HUES64 (cell line): Measurements from ENCODE around the gene TMEM101. TPM values are rescaled to one million over a fixed set of nuclear protein-coding genes. Genes with fewer than 3 reads are reported as not detected.
"Not testable (repeated sequence)": the region's sequence is repeated elsewhere in the genome, so short reads cannot be mapped to it uniquely, and the experiment has no call there.

Experiments
- H3K27ac ChIP-seq: 2 replicates; pipeline ENCODE4 v1.7.0; 2013; ENCODE audit warnings: low read depth, low read length, inconsistent platforms
- H3K27me3 ChIP-seq: 2 replicates; pipeline ENCODE4 v1.6.1; 2013; ENCODE audit warnings: mild to moderate bottlenecking, low read length; ENCODE audit not compliant: insufficient read depth
- H3K36me3 ChIP-seq: 2 replicates; pipeline ENCODE4 v1.6.1; 2013; ENCODE audit warnings: mild to moderate bottlenecking, low read length; ENCODE audit not compliant: insufficient read depth
- H3K4me1 ChIP-seq: 2 replicates; pipeline ENCODE4 v1.6.1; 2013; ENCODE audit warnings: mild to moderate bottlenecking, low read length, moderate library complexity; ENCODE audit not compliant: insufficient read depth
- H3K4me3 ChIP-seq: 2 replicates; pipeline ENCODE4 v1.5.1; 2013; ENCODE audit warnings: mild to moderate bottlenecking, low read length, moderate library complexity
- H3K9ac ChIP-seq: 2 replicates; pipeline ENCODE4 v1.6.1; 2013; ENCODE audit warnings: mild to moderate bottlenecking, low read depth, low read length
- H3K9me3 ChIP-seq: 2 replicates; pipeline ENCODE4 v1.6.1; 2013; ENCODE audit warnings: low read depth, low read length; ENCODE audit not compliant: insufficient read depth
- WGBS: fragments of 150-250, 120-280 bp; methylation state at CpG from one replicate; pipeline ENCODE4 v1.1.7; 2013; ENCODE audit warnings: missing lambda C conversion rate; 5-methylcytosine and 5-hydroxymethylcytosine counted together
- polyA plus RNA-seq, 2 experiments: library from polyadenylated mRNA; stranded (reverse); fragments of 50-300 nt; gene quantifications; one replicate each; pipeline ENCODE4 v1.2.3, GENCODE V29; 2013

TMEM101 gene
- polyA plus RNA-seq (2013, experiment 1 of 2), result 12.0 TPM
- polyA plus RNA-seq (2013, experiment 2 of 2), result 18.2 TPM

DNA sequence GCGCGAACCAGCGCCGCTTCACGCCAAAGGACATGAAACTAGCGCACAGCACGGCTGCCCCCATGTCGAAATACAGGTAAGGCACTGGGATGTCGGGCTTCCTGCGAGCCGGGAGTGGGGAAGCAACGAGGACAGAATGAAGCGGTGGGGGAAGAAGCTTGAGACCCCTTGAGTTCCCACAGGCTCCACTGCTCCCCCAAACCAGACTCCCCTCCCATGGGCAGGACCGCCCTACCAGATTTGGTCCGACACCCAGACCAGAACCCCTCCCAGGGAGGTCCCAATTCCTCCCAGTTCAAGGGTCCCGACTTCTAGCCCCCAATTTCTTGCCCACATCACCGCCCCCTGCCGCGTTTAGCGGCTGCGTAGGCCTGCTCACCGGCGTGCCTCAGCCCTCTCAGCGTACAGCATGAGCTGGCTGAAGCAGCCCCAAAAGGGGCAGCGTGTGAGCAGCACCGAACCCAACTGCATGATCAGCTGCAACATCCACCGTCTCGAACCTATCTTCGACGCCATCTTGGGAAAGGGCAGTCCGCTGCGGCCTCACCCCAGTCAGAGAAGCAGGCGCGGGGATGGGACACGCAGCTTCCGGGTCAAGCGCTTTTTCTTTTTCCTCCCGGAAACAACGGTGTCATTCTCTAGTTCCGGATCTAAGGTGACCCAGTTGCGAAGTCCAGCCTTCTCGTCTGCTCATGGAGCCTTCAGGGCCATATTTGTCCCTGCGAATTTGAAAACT lies at the start of gene TMEM101:
TMEM101 (minus strand) TSS at position 527 of the 736 bp plus-strand sequence; CDS start at position 516, 11 bp downstream.
- Histone ChIP-seq H3K27me3 (no peaks in the 10 kb centered on the region), H3K4me3 (peak within 1 kb of the TSS; percentile 93), H3K9ac (peak within 1 kb of the TSS; percentile 95), H3K4me1 (0 out of 2 replicates have a peak, but pooled peaks cover 4% of the 10 kb centered on the region), H3K9me3 (no peaks in the 10 kb centered on the region), H3K27ac (peak within 1 kb of the TSS; percentile 93), H3K36me3 (peaks cover 15% of the 10 kb centered on the region)
- 1% methylated on average over 43 of the region's 43 CpGs for WGBS

DNA sequence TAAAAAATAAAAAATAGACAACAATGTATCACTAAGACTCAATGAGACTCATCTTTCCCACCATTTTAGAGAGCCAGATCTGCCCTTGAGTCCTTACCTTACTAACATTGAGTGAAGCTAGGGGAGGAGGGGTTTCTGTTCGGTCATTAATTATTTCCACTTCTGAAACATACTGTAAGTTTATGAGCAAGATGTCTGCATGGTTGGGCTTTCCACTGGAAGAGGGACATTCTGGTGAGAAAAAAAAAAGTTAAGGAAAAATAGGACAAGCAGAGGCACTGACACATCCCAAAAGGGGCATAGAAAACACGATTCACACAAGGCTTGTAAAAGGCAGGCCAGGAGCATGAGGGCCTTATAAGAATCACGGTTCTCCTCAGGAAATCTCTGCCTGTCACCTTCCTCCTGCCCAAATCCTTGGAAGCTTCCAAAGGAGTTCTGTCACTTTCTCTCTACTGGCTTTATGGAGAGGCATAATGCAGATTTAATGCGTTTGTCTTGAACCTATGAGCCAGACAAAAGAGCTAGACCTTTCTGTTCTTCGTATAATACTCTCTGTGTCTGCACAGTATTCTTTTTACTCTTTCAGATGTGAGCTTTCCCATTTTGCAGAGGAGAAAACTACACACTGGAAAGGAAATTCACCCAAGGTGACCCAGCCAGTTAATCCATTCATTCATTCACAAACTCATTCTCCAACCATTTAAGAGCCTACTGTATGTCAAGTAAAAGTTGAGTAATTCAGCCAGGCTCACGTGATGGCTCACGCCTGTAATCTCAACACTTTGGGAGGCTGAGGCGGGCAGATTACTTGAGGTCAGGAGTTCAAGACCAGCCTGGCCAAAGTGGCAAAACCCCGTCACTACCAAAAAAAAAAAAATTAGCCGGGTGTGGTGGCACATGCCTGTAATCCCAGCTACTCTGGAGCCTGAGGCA lies 49.2 kb upstream of the TMEM101 start:
- no peaks in the 10 kb centered on the region for H3K9me3 ChIP-seq
- no peak overlapping the region for H3K27ac ChIP-seq
- WGBS, result 95% methylated on average over 9 of the region's 10 CpGs
- peaks cover 49% of the 10 kb centered on the region for H3K36me3 ChIP-seq
- H3K4me3 ChIP-seq, result no peak overlapping the region
- H3K4me1 ChIP-seq, result peaks cover 7% of the 10 kb centered on the region
- H3K27me3 ChIP-seq, result no peaks in the 10 kb centered on the region
- H3K9ac ChIP-seq, result 0 out of 2 replicates have a peak overlapping the region, but pooled peaks have one; percentile 9

GRCh38 chr17:44062871-44063270 lies 48.1 kb upstream of the TMEM101 start:
- Histone ChIP-seq H3K27ac (no peak overlapping the region), H3K4me3 (no peak overlapping the region), H3K27me3 (no peaks in the 10 kb centered on the region), H3K36me3 (peaks cover 57% of the 10 kb centered on the region), H3K9me3 (no peaks in the 10 kb centered on the region), H3K4me1 (peaks cover 7% of the 10 kb centered on the region), H3K9ac (no peak overlapping the region)
- 95% methylated on average over 15 of the region's 15 CpGs for WGBS

- Histone ChIP-seq H3K27me3 (no peaks in the 10 kb centered on the region), H3K4me1 (peaks cover 7% of the 10 kb centered on the region), H3K4me3 (no peak overlapping the region), H3K9me3 (no peaks in the 10 kb centered on the region), H3K9ac (no peak overlapping the region), H3K27ac (no peak overlapping the region), H3K36me3 (peaks cover 68% of the 10 kb centered on the region)
- 98% methylated on average over 1 of the region's 1 CpG for WGBS
Observed at GRCh38 chr17:44061446-44061845, 46.7 kb upstream of the TMEM101 start.

DNA sequence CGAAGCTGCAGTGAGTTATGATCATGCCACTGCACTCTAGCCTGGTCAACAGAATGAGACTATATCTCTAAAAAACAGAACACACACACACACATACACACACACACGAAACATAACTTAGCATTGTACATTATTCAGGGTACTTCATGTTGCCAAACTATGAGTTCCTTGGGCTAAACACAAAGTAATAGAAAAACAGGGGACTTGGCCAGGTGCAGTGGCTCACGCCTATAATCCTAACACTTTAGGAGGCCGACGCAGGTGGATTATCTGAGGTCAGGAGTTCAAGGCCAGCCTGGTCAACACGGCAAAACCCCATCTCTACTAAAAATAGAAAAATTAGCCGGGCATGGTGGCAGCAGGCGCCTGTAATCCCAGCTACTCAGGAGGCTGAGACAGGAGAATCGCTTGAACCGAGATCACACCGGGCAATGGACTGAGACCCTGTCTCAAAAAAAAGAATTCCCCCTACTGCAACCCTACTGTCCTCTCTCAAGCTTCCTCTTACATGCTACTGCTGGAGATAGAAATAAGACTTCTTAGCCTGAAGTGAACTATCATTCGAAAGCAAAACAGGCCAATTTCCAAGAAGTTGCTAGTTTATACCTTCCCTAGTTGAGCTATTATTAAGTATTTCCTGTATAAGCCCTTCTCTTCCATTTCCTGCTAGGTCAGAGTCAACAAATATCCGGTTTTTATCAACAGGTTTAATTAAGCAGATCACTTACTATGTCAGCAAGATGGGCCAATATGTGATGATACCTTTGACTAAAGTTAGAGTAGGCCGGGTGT lies 44.5 kb upstream of the TMEM101 start:
- no peaks in the 10 kb centered on the region for H3K9me3 ChIP-seq
- H3K4me3 ChIP-seq, result no peak overlapping the region
- 95% methylated on average over 14 of the region's 14 CpGs for WGBS
- no peaks in the 10 kb centered on the region for H3K27me3 ChIP-seq
- no peak overlapping the region for H3K9ac ChIP-seq
- H3K27ac ChIP-seq, result no peak overlapping the region
- peaks cover 85% of the 10 kb centered on the region for H3K36me3 ChIP-seq
- peaks cover 3% of the 10 kb centered on the region; the same call in 1 of the 2 replicates for H3K4me1 ChIP-seq

GRCh38 chr17:44053125-44053872 lies 38.5 kb upstream of the TMEM101 start:
- no peaks in the 10 kb centered on the region for H3K27me3 ChIP-seq
- 98% methylated on average over 3 of the region's 3 CpGs for WGBS
- peaks cover 91% of the 10 kb centered on the region for H3K36me3 ChIP-seq
- H3K9me3 ChIP-seq, result no peaks in the 10 kb centered on the region
- H3K4me3 ChIP-seq, result no peak overlapping the region
- 0 out of 2 replicates have a peak overlapping the region, but pooled peaks have one; percentile 30 for H3K27ac ChIP-seq
- no peaks in the 10 kb centered on the region for H3K4me1 ChIP-seq
- no peak overlapping the region for H3K9ac ChIP-seq

DNA sequence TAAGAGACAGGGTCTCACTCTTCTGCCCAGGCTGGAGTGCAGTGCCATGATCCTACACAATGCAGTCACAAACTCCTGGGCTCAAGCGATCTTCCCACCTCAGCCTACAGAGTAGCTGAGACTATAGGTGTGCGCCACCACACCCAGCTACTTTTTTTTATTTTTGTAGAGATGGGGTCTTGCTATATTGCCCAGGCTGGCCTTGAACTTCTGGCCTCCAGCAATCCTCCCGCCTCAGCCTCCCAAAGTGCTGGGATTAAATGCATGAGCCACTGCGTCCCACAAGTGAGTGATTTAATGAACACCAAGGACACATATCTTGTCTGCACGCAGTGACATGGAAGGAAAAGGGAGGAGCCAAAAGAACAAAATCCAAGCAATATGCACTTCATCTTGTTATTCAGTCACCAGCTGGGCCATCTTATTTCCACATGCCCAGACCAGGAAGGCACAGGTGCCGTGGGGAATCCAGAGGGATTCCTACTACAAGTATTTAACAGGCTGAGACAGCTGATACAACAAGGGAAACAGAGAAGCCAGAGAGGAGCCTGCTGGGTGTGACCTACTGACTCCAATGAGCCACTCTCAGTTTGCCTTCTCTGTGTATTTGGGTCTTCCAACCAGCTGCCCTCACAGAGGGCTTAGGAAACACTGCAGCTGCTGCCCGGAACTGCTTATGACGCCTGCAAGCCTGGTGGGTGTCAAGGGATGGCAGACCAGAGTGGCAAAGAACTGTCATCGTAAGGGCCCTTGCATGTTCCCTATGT lies 34.7 kb upstream of the TMEM101 start:
- Histone ChIP-seq H3K9ac (no peak overlapping the region), H3K36me3 (peaks cover 84% of the 10 kb centered on the region), H3K27me3 (no peaks in the 10 kb centered on the region), H3K27ac (no peak overlapping the region), H3K4me1 (peaks cover 1% of the 10 kb centered on the region; the same call in 1 of the 2 replicates), H3K9me3 (no peaks in the 10 kb centered on the region), H3K4me3 (no peak overlapping the region)
- 97% methylated on average over 8 of the region's 9 CpGs for WGBS

DNA sequence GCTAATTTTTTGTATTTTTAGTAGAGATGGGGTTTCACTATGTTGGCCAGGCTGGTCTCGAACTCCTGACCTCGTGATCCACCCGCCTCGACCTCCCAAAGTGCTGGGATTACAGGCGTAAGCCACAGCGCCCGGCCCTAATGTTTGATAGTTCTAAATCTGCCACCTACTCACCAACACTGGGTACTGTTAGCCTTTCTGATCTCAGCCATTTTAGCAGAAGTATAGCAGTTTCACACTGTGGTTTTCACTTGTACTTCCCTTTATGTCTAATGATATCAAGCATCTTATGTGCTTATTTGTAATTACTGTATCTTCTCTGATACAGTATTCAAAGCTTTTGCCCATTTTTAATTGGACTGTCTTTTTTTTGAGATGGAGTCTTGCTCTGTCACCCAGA lies 32.1 kb upstream of the TMEM101 start:
- 95% methylated on average over 7 of the region's 7 CpGs for whole genome bisulfite sequencing
- not testable (repeated sequence) for H3K9ac ChIP-seq, H3K4me3 ChIP-seq, H3K27ac ChIP-seq, H3K9me3 ChIP-seq, H3K4me1 ChIP-seq, H3K27me3 ChIP-seq
- peaks cover 66% of the 10 kb centered on the region for H3K36me3 ChIP-seq

DNA sequence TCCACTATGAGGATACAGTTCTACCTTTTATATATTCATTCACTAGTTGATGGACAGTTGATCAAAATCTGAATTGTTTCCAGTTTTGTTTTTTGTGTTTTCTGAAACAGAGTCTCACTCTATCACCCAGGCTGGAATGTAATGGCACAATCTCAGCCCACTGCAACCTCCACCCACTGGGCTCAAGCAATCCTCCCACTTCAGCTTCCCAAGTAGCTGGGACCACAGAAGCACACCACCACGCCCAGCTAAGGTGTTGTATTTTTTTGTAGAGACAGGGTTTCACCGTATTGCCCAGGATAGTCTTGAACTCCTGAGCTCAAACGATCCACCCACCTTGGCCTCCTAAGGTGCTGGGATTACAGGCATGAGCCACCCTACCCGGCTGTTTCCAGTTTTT lies 30.7 kb upstream of the TMEM101 start:
- H3K27ac ChIP-seq, result no peak overlapping the region
- 90% methylated on average over 4 of the region's 4 CpGs for WGBS
- H3K4me1 ChIP-seq, result peaks cover 5% of the 10 kb centered on the region; the same call in 1 of the 2 replicates
- peaks cover 52% of the 10 kb centered on the region for H3K36me3 ChIP-seq
- no peak overlapping the region for H3K9ac ChIP-seq
- no peaks in the 10 kb centered on the region for H3K27me3 ChIP-seq
- H3K9me3 ChIP-seq, result no peaks in the 10 kb centered on the region
- H3K4me3 ChIP-seq, result no peak overlapping the region
